ENCODE results near the gene MRPS18A. TPM values are rescaled to one million over a fixed set of nuclear protein-coding genes. Genes with fewer than 3 reads are reported as not detected.
A peak's percentile ranks its signal among the peaks of the same experiment; 100 is the strongest.

MRPS18A gene
- total and polyA plus RNA-seq, 2 donors (not counting 3 experiments of a cell fraction or from before 2014, with no cell fraction given): 39.8 to 83.8 TPM

- peaks cover 25% of the 10 kb centered on the region for H3K4me1 ChIP-seq (ENCODE audit: control insufficient read depth, extremely low read depth, insufficient read depth, low read length)
- TF ChIP-seq POLR2AphosphoS5 (IDR thresholded peaks at IDR 0.05; ENCODE audit: insufficient read depth, low read depth, low read length) (peak; percentile 36), FOS (IDR thresholded peaks at IDR 0.05; ENCODE audit: borderline replicate concordance, insufficient read depth, low read length) (no peak), GATA2 (IDR thresholded peaks at IDR 0.05; ENCODE audit: insufficient read depth, insufficient read length, low read depth, low read length) (no peak), EZH2 (IDR thresholded peaks at IDR 0.05; ENCODE audit: borderline replicate concordance, low read depth, low read length, severe bottlenecking) (no peak), MAX (IDR thresholded peaks at IDR 0.05; ENCODE audit: insufficient read depth, insufficient read length) (no peak), POLR2A (IDR thresholded peaks at IDR 0.05; ENCODE audit: low read depth, low read length) (peak; percentile 49)
- CTCF ChIA-PET: interaction anchor here (0.7 to 1.8 kb wide), 9 partner anchors 11 to 467 kb away, joined by 3 to 12 read pairs (median 4); no protein-coding TSS in a partner anchor
- H3K27ac ChIP-seq (ENCODE audit: insufficient read depth, low read depth, low read length): peak overlapping the region; percentile 65
- H3K79me2 ChIP-seq (ENCODE audit: control insufficient read depth, insufficient read depth, low read length): peaks cover 27% of the 10 kb centered on the region
- H3K9ac ChIP-seq (replicated peaks; ENCODE audit: extremely low read depth, insufficient read depth, low read length): peak overlapping the region; percentile 76
- DNase-seq (ENCODE audit: low read depth, low spot score) (peak; percentile 97), FAIRE-seq (no peak)
- BruUV-seq (replicated peaks): TSS peak; percentile 54
- intact Hi-C loops (cut with micrococcal nuclease): loop anchor here (1.0 to 5.0 kb wide), 2 partner anchors 21 to 202 kb away; partner anchors contain the start of gene ABCC10
- H3K9me1 ChIP-seq (replicated peaks; ENCODE audit: control insufficient read depth, extremely low read depth, insufficient read depth, low read length): no peaks in the 10 kb centered on the region
- POLR2A ChIA-PET: interaction anchor here (0.7 to 1.2 kb wide), 5 partner anchors 10 to 141 kb away, joined by 4 read pairs; partner anchors contain the start of genes POLH, RSPH9, VEGFA and XPO5
- no peaks in the 10 kb centered on the region for H4K20me1 ChIP-seq (replicated peaks; ENCODE audit: control insufficient read depth, extremely low read depth, insufficient read depth, low read length)
- H3K4me3 ChIP-seq (replicated peaks in 1 of 3; ENCODE audit: insufficient read depth in 1 of 3, low read depth in 1 of 3, low read length in 3 of 3): peak overlapping the region; percentile 4 to 89 (median 55)
- no peaks in the 10 kb centered on the region for H3K27me3 ChIP-seq (ENCODE audit: control insufficient read depth in 2 of 2, insufficient read depth in 2 of 2, low read length in 2 of 2)
- H3K4me2 ChIP-seq (ENCODE audit: insufficient read depth, low read length): peak overlapping the region; percentile 50
- H2AFZ ChIP-seq (ENCODE audit: low read depth, low read length): peak overlapping the region; percentile 74
- dilution Hi-C loops (cut with MboI; ENCODE audit: extremely low pct_ligation_motif_present, low sequenced_read_pairs): no loop called here
- no peaks in the 10 kb centered on the region for H3K9me3 ChIP-seq (replicated peaks; ENCODE audit: control insufficient read depth, insufficient read depth, low read length)
- H3K36me3 ChIP-seq (ENCODE audit: control insufficient read depth in 2 of 2, extremely low read depth in 1 of 2, insufficient read depth in 2 of 2, low read length in 2 of 2): peaks cover 6 to 11% of the 10 kb centered on the region in 2 experiments
Measured at GRCh38 chr6:43629505-43630300, 57.9 kb downstream of the MRPS18A start.
